MM.1S (cell line): ENCODE results near the gene FRMD7.

ENCODE experiments used
- DNase-seq: peaks from one replicate; pipeline ENCODE4 v3.0.0-alpha.2; 2015
- H2AFZ ChIP-seq: fragments of 300-600 bp; sonication (generic); 2 replicates; pipeline ENCODE4 v1.6.0; 2016; ENCODE audit warnings: antibody characterized with exemption, low read length
- H3F3A ChIP-seq: fragments of 300-600 bp; sonication (generic); 2 replicates; pipeline ENCODE4 v1.6.1; 2016; ENCODE audit warnings: mild to moderate bottlenecking, antibody characterized with exemption, low read length, moderate library complexity, mixed read lengths; ENCODE audit not compliant: insufficient read depth
- H3K27ac ChIP-seq: fragments of 300-600 bp; sonication (generic); 2 replicates; pipeline ENCODE4 v1.5.1; 2016; ENCODE audit warnings: mild to moderate bottlenecking, low read length
- H3K27me3 ChIP-seq: fragments of 300-600 bp; sonication (generic); replicated peaks from 2 replicates; pipeline ENCODE4 v1.6.0; 2016; ENCODE audit warnings: low read length; ENCODE audit not compliant: insufficient read depth
- H3K36me3 ChIP-seq: fragments of 300-600 bp; sonication (generic); replicated peaks from 2 replicates; pipeline ENCODE4 v1.6.1; 2016; ENCODE audit warnings: mild to moderate bottlenecking, low read length, mixed read lengths; ENCODE audit not compliant: insufficient read depth
- H3K4me1 ChIP-seq: fragments of 300-600 bp; sonication (generic); 2 replicates; pipeline ENCODE4 v1.6.1; 2016; ENCODE audit warnings: low read length, mixed read lengths
- H3K4me2 ChIP-seq: fragments of 300-600 bp; sonication (generic); 2 replicates; pipeline ENCODE4 v1.6.0; 2016; ENCODE audit warnings: low read depth, low read length
- H3K4me3 ChIP-seq: fragments of 300-600 bp; sonication (generic); 2 replicates; pipeline ENCODE4 v1.5.1; 2016; ENCODE audit warnings: low read length, mixed read lengths
- H3K79me2 ChIP-seq: fragments of 300-600 bp; sonication (generic); 2 replicates; pipeline ENCODE4 v1.6.1; 2016; ENCODE audit warnings: mixed run types, low read length, mixed read lengths
- H3K9ac ChIP-seq: fragments of 300-600 bp; sonication (generic); 2 replicates; pipeline ENCODE4 v1.6.1; 2016; ENCODE audit warnings: low read length, mixed read lengths
- H3K9me2 ChIP-seq: fragments of 300-600 bp; sonication (generic); replicated peaks from 2 replicates; pipeline ENCODE4 v1.6.1; 2016; ENCODE audit warnings: mild to moderate bottlenecking, low read length, mixed read lengths; ENCODE audit not compliant: insufficient read depth
- H3K9me3 ChIP-seq: fragments of 300-600 bp; sonication (generic); replicated peaks from 2 replicates; pipeline ENCODE4 v1.6.1; 2016; ENCODE audit warnings: mild to moderate bottlenecking, low read length, mixed read lengths; ENCODE audit not compliant: insufficient read depth
- H4K20me1 ChIP-seq: fragments of 300-600 bp; sonication (generic); 2 replicates; pipeline ENCODE4 v1.6.1; 2016; ENCODE audit warnings: mild to moderate bottlenecking, low read length, moderate library complexity, mixed read lengths; ENCODE audit not compliant: insufficient read depth
- EZH2 ChIP-seq: fragments of 300-600 bp; sonication (generic); optimal IDR thresholded peaks from 2 replicates; pipeline ENCODE3; 2017; ENCODE audit warnings: low read depth, mild to moderate bottlenecking, antibody characterized with exemption, low read length, mixed read lengths
- EZH2phosphoT487 ChIP-seq: fragments of 300-600 bp; sonication (generic); IDR thresholded peaks from 2 replicates; pipeline ENCODE4 v1.6.1; 2018; ENCODE audit warnings: antibody characterized with exemption, low read length
- TF ChIP-seq, protein P1 (sequence below): fragments of 300-600 bp; sonication (generic); IDR thresholded peaks from 2 replicates; pipeline ENCODE4 v1.5.1; 2016; ENCODE audit warnings: antibody characterized with exemption, low read length, mixed read lengths

The FRMD7 gene

DNA sequence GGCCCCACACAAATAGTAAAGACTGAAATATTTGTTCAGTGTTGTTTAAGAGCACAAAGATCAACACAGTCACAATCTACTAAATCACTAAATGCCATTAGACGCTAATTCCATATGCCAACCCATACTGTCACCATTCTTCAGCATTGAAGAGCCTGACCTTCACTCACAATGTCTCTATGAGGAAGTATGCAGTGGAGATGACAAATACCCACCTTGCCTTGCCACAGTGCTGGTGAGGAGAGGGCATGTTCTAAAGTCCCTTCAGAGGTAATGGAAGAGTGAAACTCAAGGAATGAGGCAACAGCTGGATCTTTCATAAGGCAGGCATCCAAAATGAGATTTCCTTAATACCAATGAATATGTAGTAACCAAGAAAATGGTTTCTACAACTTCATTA, 50.4 kb downstream of the FRMD7 start:
- Histone ChIP-seq H3K79me2 (no peaks in the 10 kb centered on the region), H3K27me3 (no peaks in the 10 kb centered on the region), H2AFZ (no peak overlapping the region), H3K4me3 (no peak overlapping the region), H3K4me1 (no peaks in the 10 kb centered on the region), H3K9me2 (no peaks in the 10 kb centered on the region), H3K27ac (no peak overlapping the region), H3K36me3 (no peaks in the 10 kb centered on the region), H3K4me2 (no peak overlapping the region), H3K9me3 (no peaks in the 10 kb centered on the region), H3K9ac (no peak overlapping the region), H3F3A (no peaks in the 10 kb centered on the region), H4K20me1 (no peaks in the 10 kb centered on the region)
- DNase-seq = no peak
- TF ChIP-seq EZH2phosphoT487 (no peak), EZH2 (no peak)
- TF ChIP-seq, protein P1, sequence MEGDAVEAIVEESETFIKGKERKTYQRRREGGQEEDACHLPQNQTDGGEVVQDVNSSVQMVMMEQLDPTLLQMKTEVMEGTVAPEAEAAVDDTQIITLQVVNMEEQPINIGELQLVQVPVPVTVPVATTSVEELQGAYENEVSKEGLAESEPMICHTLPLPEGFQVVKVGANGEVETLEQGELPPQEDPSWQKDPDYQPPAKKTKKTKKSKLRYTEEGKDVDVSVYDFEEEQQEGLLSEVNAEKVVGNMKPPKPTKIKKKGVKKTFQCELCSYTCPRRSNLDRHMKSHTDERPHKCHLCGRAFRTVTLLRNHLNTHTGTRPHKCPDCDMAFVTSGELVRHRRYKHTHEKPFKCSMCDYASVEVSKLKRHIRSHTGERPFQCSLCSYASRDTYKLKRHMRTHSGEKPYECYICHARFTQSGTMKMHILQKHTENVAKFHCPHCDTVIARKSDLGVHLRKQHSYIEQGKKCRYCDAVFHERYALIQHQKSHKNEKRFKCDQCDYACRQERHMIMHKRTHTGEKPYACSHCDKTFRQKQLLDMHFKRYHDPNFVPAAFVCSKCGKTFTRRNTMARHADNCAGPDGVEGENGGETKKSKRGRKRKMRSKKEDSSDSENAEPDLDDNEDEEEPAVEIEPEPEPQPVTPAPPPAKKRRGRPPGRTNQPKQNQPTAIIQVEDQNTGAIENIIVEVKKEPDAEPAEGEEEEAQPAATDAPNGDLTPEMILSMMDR = no peak

- Histone ChIP-seq H4K20me1 (no peaks in the 10 kb centered on the region), H3K36me3 (no peaks in the 10 kb centered on the region), H3K9me2 (no peaks in the 10 kb centered on the region), H3K79me2 (no peaks in the 10 kb centered on the region), H3K27me3 (no peaks in the 10 kb centered on the region), H3K9ac (no peak overlapping the region), H2AFZ (no peak overlapping the region), H3K4me1 (no peaks in the 10 kb centered on the region), H3K4me3 (no peak overlapping the region), H3K4me2 (no peak overlapping the region), H3K27ac (no peak overlapping the region), H3K9me3 (no peaks in the 10 kb centered on the region), H3F3A (no peaks in the 10 kb centered on the region)
- DNase-seq = no peak
- TF ChIP-seq, protein P1 = peak; percentile 18
- TF ChIP-seq EZH2 = no peak
These were observed 56.6 kb downstream of the FRMD7 start for GRCh38 chrX:132071254-132071653.

GRCh38 chrX:132068405-132068804, 59.4 kb downstream of the FRMD7 start:
- no peak for DNase-seq
- no peaks in the 10 kb centered on the region for H3K9me3 ChIP-seq
- H3K4me1 ChIP-seq = no peaks in the 10 kb centered on the region
- no peaks in the 10 kb centered on the region for H3F3A ChIP-seq
- no peak for TF ChIP-seq EZH2phosphoT487
- TF ChIP-seq, protein P1 = no peak
- H3K9me2 ChIP-seq = no peaks in the 10 kb centered on the region
- no peaks in the 10 kb centered on the region for H3K27me3 ChIP-seq
- H4K20me1 ChIP-seq = no peaks in the 10 kb centered on the region
- H3K79me2 ChIP-seq = no peaks in the 10 kb centered on the region
- no peak overlapping the region for H2AFZ ChIP-seq
- no peak overlapping the region for H3K9ac ChIP-seq
- H3K27ac ChIP-seq = no peak overlapping the region
- no peaks in the 10 kb centered on the region for H3K36me3 ChIP-seq
- H3K4me2 ChIP-seq = no peak overlapping the region
- no peak overlapping the region for H3K4me3 ChIP-seq
